Measurements from ENCODE around the gene LYRM7. TPM values are rescaled to one million over a fixed set of nuclear protein-coding genes. Genes with fewer than 3 reads are reported as not detected.

The LYRM7 gene
- total RNA-seq, 1 donor from 2014 or later = 3.9 TPM

- no peak overlapping the region for H3K4me3 ChIP-seq
- no peak for DNase-seq (ENCODE audit: extremely low spot score in 2 of 2)
These were observed 29.8 kb downstream of the LYRM7 start for GRCh38 chr5:131200560-131200959.

GRCh38 chr5:131204964-131205363 lies 34.2 kb downstream of the LYRM7 start:
- TF ChIP-seq POLR2AphosphoS5 (IDR thresholded peaks at IDR 0.05; ENCODE audit: insufficient read depth in 1 of 2, low read depth in 1 of 2) (no peak), CTCF (IDR thresholded peaks at IDR 0.05) (no peak), POLR2A (IDR thresholded peaks at IDR 0.05) (no peak)
- intact Hi-C loops (cut with DNase I) = no loop called here
- Histone ChIP-seq H3K4me1 (no peaks in the 10 kb centered on the region), H3K9me3 (no peaks in the 10 kb centered on the region), H3K4me3 (no peak overlapping the region), H3K36me3 (no peaks in the 10 kb centered on the region), H3K27ac (no peak overlapping the region), H3K27me3 (no peaks in the 10 kb centered on the region)
- DNase-seq (ENCODE audit: extremely low spot score in 2 of 2) = no peak

More at GRCh38 chr5:131200560-131200959, 29.8 kb downstream of the LYRM7 start:
- Histone ChIP-seq H3K36me3 (no peaks in the 10 kb centered on the region), H3K27me3 (no peaks in the 10 kb centered on the region), H3K27ac (no peak overlapping the region), H3K9me3 (no peaks in the 10 kb centered on the region), H3K4me1 (no peaks in the 10 kb centered on the region)
- no peak for TF ChIP-seq POLR2A (IDR thresholded peaks at IDR 0.05)
- no peak for TF ChIP-seq POLR2AphosphoS5 (IDR thresholded peaks at IDR 0.05; ENCODE audit: insufficient read depth in 1 of 2, low read depth in 1 of 2)
- no peak for TF ChIP-seq CTCF (IDR thresholded peaks at IDR 0.05)
- intact Hi-C loops (cut with DNase I) = no loop called here

- Histone ChIP-seq H3K4me3 (no peak overlapping the region), H3K36me3 (no peaks in the 10 kb centered on the region), H3K27me3 (no peaks in the 10 kb centered on the region), H3K9me3 (no peaks in the 10 kb centered on the region), H3K27ac (no peak overlapping the region), H3K4me1 (no peaks in the 10 kb centered on the region)
- no peak for TF ChIP-seq POLR2AphosphoS5 (IDR thresholded peaks at IDR 0.05; ENCODE audit: insufficient read depth in 1 of 2, low read depth in 1 of 2)
- TF ChIP-seq CTCF (IDR thresholded peaks at IDR 0.05) = no peak
- intact Hi-C loops (cut with DNase I) = no loop called here
- DNase-seq (ENCODE audit: extremely low spot score in 2 of 2) = no peak
These were observed 35.3 kb downstream of the LYRM7 start for GRCh38 chr5:131206061-131206460.

- no peak for DNase-seq (ENCODE audit: extremely low spot score in 2 of 2)
- TF ChIP-seq POLR2A (IDR thresholded peaks at IDR 0.05) = no peak
- no peak for TF ChIP-seq POLR2AphosphoS5 (IDR thresholded peaks at IDR 0.05; ENCODE audit: insufficient read depth in 1 of 2, low read depth in 1 of 2)
- no peak for TF ChIP-seq CTCF (IDR thresholded peaks at IDR 0.05)
These were observed 36.0 kb downstream of the LYRM7 start for GRCh38 chr5:131206772-131207171.

GRCh38 chr5:131209175-131209505 lies 38.4 kb downstream of the LYRM7 start:
- Histone ChIP-seq H3K27me3 (no peaks in the 10 kb centered on the region), H3K4me1 (no peaks in the 10 kb centered on the region), H3K4me3 (no peak overlapping the region), H3K9me3 (no peaks in the 10 kb centered on the region), H3K27ac (no peak overlapping the region), H3K36me3 (no peaks in the 10 kb centered on the region)
- TF ChIP-seq CTCF (IDR thresholded peaks at IDR 0.05) (no peak), POLR2AphosphoS5 (IDR thresholded peaks at IDR 0.05; ENCODE audit: insufficient read depth in 1 of 2, low read depth in 1 of 2) (no peak), POLR2A (IDR thresholded peaks at IDR 0.05) (no peak)
- no peak for DNase-seq (ENCODE audit: extremely low spot score in 2 of 2)
- intact Hi-C loops (cut with DNase I) = no loop called here

More at GRCh38 chr5:131206772-131207171, 36.0 kb downstream of the LYRM7 start:
- Histone ChIP-seq H3K27ac (no peak overlapping the region), H3K9me3 (no peaks in the 10 kb centered on the region), H3K36me3 (no peaks in the 10 kb centered on the region), H3K27me3 (no peaks in the 10 kb centered on the region), H3K4me1 (no peaks in the 10 kb centered on the region), H3K4me3 (no peak overlapping the region)
- intact Hi-C loops (cut with DNase I) = no loop called here
